Measurements from ENCODE around the gene RDH5. TPM values are rescaled to one million over a fixed set of nuclear protein-coding genes. Genes with fewer than 3 reads are reported as not detected.
A peak's percentile ranks its signal among the peaks of the same experiment; 100 is the strongest.

The RDH5 gene, protein sequence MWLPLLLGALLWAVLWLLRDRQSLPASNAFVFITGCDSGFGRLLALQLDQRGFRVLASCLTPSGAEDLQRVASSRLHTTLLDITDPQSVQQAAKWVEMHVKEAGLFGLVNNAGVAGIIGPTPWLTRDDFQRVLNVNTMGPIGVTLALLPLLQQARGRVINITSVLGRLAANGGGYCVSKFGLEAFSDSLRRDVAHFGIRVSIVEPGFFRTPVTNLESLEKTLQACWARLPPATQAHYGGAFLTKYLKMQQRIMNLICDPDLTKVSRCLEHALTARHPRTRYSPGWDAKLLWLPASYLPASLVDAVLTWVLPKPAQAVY
- 2.2 and 4.5 TPM in 2 replicates for total RNA-seq (2014; rRNA removed; shearing (Covaris generic))

GRCh38 chr12:55720071-55720564 is at the start of gene RDH5:
Gene RDH5 (plus strand): TSS chr12:55720393. CDS start chr12:55721185, 792 bp downstream.
- no peak for DNase-seq (ENCODE audit: low read depth)

DNA sequence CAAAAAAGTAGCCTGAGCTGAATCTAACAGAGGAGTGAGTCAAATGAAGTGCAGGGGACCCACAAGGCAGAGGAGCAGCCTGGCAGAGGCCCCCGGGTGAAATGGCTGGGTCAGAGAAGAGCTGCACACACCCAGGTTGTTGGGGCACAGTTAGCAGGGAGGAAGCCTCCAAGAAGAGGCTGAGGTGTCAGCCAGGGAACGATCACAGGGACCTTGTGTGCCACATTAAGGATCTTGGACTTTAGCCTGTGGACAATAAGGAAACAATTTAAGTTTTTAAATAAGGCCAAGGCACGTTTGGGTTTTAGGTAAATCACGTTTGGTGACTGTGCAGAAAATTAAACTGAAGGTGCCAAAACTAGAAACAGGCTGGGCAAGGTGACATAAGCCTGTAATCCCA is 48.4 kb upstream of the RDH5 start:
- no peak for DNase-seq (ENCODE audit: low read depth)

- DNase-seq (ENCODE audit: low read depth) = no peak
Measured at GRCh38 chr12:55673638-55674037, 46.6 kb upstream of the RDH5 start.

DNA sequence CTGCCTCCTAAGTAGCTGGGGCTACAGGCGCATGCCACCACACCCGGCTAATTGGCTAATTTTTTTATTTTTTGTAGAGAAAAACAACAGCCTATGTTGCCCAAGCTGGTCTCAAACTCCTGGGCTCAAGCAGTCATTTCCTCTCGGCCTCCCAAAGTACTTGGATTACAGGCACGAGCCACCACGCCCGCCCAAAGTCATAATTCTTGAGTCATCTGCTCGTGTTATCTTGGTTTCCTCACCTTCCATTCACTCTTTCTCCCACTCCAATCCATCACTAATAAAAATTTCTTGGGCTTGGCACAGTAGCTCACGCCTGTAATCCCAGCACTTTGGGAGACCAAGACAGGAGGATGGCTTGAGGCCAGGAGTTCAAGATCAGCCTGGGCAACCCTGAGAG is 44.5 kb upstream of the RDH5 start:
- DNase-seq (ENCODE audit: low read depth) = no peak

DNA sequence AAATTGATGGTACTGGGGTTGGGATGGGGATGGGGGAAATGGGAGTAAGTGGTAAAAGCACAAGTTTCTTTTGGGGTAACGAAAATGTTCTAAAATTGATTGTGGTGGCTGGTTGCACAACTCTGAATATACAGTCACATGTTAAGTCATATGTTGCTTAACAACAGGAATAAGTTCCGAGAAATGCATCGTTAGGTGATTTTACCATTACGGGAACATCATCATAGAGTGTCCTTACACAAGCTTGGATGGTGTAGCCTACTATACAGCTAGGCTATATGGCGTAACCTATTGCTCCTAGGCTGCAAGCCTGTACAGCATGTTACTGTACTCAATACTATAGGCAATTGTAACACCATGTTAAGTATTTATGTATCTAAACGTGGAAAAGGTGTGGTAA is 43.5 kb upstream of the RDH5 start:
- no peak for DNase-seq (ENCODE audit: low read depth)

GRCh38 chr12:55679691-55680090 is 40.5 kb upstream of the RDH5 start:
- no peak for DNase-seq (ENCODE audit: low read depth)

DNA sequence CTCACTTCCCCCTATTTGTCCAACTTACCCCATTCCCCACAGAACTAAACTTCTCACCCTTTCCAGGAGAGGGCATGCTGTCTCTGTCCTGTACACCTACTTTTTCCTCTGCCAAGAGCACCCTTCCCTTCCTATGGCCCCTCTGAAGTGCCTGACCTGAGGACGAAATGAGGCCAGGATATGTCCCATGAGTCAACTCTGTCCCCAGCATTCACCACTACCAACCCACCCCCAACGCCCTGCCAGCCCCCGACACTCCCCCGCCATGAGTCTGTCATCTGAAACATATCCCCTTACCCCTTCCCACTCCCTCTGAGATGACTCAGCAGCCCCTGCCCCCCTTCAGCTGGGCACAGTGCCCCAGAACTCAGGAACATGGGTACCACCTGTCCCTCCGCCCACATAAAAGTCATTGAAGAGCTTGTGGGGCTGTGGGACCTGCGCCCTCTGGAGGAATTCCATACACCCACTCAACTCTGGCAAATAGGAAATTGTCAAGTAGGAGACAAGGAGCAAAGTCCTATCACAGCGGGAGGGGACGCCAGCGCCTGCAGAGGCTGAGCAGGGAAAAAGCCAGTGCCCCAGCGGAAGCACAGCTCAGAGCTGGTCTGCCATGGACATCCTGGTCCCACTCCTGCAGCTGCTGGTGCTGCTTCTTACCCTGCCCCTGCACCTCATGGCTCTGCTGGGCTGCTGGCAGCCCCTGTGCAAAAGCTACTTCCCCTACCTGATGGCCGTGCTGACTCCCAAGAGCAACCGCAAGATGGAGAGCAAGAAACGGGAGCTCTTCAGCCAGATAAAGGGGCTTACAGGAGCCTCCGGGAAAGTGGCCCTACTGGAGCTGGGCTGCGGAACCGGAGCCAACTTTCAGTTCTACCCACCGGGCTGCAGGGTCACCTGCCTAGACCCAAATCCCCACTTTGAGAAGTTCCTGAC is 38.8 kb upstream of the RDH5 start:
- peak; percentile 84 for DNase-seq (ENCODE audit: low read depth)

DNA sequence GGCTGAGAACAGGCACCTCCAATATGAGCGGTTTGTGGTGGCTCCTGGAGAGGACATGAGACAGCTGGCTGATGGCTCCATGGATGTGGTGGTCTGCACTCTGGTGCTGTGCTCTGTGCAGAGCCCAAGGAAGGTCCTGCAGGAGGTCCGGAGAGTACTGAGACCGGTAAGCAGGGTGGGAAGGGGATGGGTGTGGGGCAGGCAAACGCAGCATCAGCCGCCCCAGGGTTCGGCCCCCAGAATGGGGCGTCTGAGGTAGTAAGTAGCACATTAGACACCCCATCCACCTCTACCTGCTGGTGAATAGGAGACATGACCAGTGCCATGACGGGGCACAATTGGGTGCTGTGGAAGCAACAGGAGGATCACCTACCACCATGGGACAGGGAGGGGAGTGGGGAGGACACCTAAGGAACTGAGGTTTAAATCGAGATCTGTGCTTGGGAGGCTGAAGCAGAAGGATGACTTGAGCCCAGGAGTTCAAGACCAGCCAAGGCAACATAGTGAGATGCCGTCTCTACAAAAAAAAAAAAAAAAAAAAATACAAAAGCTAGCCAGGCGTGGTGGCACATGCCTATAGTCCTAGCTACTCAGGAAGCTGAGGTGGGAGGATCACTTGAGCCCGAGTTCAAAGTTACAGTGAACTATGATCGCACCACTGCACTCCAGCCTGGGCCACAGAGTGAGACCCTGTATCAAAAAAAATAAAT is 38.0 kb upstream of the RDH5 start:
- no peak for DNase-seq (ENCODE audit: low read depth)

- DNase-seq (ENCODE audit: low read depth) = no peak
Measured at GRCh38 chr12:55683676-55684075, 36.5 kb upstream of the RDH5 start.

- no peak for DNase-seq (ENCODE audit: low read depth)
Measured at GRCh38 chr12:55684761-55685370, 35.3 kb upstream of the RDH5 start.

DNA sequence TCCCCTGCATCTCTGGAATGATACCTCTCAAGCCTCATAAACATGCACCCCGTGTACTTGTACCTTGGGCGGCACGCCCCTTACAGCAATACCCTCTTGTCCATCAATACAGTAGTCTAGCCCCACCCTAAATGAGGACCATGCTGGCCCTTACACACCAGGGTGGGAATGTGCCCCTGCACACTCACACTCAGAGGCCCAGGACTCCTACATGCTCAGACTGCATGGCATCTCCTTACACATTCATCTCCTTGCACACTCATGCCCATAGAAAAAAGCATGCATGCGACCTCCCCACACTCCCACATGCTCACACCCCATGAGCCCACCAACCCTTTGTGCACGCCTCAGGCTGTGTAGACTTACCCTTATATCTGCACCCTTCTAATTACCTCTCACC is 34.5 kb upstream of the RDH5 start:
- DNase-seq (ENCODE audit: low read depth) = no peak

GRCh38 chr12:55686366-55687010 is 33.7 kb upstream of the RDH5 start:
- no peak for DNase-seq (ENCODE audit: low read depth)

DNA sequence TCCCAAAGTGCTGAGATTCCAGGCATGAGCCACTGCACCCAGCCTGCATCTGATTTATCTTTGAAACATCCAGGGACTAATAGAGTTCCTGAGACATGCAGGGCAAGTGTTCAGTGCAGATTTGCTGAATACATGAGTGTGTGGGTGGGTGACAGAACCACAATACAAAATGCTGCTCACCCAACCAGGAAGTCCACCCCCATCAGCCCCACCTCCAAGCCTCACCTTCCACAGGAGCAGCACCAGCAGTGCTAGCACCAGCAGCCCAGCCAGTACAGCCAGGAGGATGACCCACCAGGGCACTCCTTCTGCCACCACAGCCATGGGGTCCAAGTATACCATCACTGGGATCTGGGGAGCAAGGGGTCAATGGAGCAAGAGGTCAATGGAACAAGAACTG is 32.4 kb upstream of the RDH5 start:
- DNase-seq (ENCODE audit: low read depth) = no peak

GRCh38 chr12:55688716-55689655 is 31.2 kb upstream of the RDH5 start:
- DNase-seq (ENCODE audit: low read depth) = no peak

- no peak for DNase-seq (ENCODE audit: low read depth)
Measured at GRCh38 chr12:55692631-55693322, 27.4 kb upstream of the RDH5 start.

GRCh38 chr12:55693323-55694187 is 26.6 kb upstream of the RDH5 start:
- no peak for DNase-seq (ENCODE audit: low read depth)

GRCh38 chr12:55694188-55694515 is 26.0 kb upstream of the RDH5 start:
- no peak for DNase-seq (ENCODE audit: low read depth)

DNA sequence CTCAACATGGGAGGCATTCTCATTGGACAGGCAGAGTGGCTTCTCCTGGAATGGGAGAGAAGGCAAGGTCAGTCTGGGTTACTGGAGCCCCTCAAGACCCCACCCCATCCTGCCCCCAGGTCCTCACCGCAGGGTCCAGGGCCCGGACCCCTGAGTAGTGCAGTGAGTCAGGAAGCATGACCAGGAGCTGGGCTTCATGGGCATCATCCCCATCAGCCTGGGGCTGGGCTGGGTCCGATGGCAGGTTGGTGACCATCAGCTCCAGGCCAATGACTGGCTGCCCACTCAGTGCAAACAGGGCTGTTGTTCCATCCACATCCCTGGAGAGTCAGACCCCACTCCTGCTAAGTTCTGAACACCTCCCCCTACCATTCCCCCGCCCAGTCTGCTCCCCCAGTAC is 25.5 kb upstream of the RDH5 start:
- no peak for DNase-seq (ENCODE audit: low read depth)

GRCh38 chr12:55695349-55695748 is 24.8 kb upstream of the RDH5 start:
- DNase-seq (ENCODE audit: low read depth) = no peak

Data from Daoy (cell line).